ENCODE results near the gene SHQ1.
A peak's percentile ranks its signal among the peaks of the same experiment; 100 is the strongest.

The SHQ1 gene

GRCh38 chr3:72847282-72847681, 963 bp downstream of the SHQ1 start:
- DNase-seq: no peak

- no peak for DNase-seq
Observed at GRCh38 chr3:72846166-72846565, 2.1 kb downstream of the SHQ1 start.

- no peak for DNase-seq
Observed at GRCh38 chr3:72844436-72844993, 3.7 kb downstream of the SHQ1 start.

GRCh38 chr3:72839057-72839456, 9.2 kb downstream of the SHQ1 start:
- no peak for DNase-seq

- DNase-seq: no peak
Observed at GRCh38 chr3:72836923-72837322, 11.3 kb downstream of the SHQ1 start.

DNA sequence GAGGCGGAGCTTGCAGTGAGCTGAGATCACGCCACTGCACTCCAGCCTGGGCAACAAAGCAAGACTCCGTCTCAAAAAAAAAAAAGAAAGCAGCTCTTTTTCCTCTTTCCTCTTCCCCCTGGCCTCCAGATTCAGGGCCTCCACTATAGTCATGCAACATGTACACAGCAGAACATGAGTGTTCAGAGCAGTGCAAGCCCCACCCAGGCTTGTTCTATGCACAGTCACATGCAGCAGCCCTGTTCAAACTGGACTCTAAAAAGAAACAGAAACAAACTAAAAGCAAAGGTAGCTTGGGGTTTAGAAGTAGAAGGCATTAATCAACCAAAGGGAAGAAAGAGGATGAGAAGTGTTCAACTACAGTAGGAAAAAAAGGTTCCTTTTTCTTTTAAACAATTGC, 11.8 kb downstream of the SHQ1 start:
- DNase-seq: no peak

GRCh38 chr3:72830452-72831223, 17.6 kb downstream of the SHQ1 start:
- DNase-seq: no peak

DNA sequence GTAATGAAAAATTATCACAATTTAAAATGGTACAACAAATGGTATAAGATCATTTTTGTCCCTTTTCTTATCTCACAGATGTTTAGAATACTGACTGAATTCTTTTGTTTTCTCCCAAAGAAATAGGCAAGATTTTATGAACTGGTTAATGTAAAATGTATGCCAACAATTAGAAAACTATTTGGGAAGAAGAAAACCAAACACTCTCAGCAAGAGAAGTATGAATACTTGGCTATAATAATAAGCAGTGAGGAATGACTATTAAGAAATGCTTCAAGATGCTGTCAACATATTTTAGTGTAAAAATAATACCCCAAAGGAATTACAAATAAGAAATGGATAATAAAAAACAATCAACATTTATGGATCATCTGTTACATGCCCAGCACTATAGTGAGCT, 18.5 kb downstream of the SHQ1 start:
- DNase-seq: no peak

DNA sequence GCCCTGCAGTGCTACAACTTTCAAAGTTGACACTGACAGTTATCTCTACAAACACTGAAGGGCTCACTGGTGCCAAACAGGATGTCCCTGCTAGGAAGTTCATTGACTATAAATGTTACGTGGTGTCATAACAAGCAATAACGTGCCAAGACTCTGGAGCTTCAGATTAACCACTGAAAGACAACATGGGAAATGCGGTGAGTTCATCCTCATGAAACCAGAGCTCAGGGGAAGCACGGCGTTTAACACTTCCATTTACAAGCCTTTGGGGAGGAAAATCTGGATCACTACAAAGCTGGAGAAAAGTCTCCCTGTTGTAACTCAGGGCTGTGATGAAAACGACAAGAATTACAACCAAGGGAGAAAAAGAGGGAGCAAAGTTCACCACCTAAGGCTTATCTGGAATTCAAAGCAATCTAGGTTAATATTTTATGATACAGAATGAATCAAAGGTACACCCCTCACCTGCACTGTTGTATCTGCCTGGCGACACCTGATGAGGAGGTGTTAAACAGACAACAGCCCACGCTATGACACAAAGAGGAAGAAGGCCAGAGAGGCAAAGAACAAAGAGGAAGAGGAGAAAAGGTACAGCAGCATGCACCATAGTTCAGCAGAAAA, 27.0 kb downstream of the SHQ1 start:
- DNase-seq: peak; percentile 85 to 90

GRCh38 chr3:72820415-72820814, 27.8 kb downstream of the SHQ1 start:
- peak; percentile 40 to 49 for DNase-seq

- DNase-seq: no peak
Observed at GRCh38 chr3:72818905-72819304, 29.3 kb downstream of the SHQ1 start.

DNA sequence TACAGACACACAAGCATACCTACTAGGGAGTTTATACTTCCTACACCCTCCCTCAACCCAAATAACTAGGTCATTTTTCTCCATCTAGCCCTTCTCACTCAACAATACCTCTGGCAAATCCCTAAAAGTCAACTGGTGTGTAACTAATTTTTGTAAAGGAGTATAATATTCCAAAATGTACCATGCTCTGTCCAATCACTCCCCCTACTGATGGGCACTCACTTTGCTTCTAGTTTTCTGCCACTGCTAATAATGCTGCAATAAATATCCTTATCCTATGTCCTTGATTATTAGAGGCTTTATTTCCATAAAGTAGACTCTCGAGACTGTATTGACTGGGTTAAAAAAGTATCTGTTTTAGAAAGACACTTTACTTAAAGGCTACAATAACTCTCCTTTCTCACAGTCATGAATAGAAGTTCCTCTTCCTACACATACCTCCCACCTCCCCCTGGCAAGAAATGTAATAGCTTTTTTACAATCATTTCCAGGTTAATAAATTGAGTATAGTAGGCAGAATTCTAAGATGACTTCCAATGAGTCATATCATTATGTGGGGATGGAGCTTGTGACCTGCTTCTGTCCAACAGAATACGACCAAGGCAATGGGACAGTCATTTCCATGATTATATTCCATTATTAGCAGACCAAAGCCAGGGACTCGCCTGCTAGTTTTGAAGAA, 30.0 kb downstream of the SHQ1 start:
- DNase-seq: peak; percentile 49 to 51

DNA sequence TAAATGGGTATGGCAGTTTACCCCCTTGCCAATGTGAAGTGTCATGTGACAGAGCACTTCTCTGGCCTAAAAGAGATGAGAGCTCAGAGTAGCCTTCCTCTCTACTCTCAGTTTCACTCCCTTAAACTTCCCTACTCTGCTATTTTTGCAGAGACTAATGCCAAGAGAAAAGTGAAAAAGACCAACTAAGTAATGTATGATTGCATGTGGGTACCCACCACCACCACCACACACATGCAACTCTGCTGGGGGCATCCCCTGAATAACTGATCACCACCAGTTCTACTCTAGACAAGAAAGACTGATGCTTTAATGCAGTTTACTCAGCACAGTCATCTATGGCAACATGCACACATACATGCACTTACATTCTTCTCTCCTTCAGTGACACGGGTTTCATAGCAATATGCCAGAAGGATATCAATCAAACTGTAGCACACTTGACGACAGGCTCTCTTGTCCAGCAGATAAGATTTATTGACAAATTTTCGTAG, 31.3 kb downstream of the SHQ1 start:
- no peak for DNase-seq

- DNase-seq: no peak
Observed at GRCh38 chr3:72814308-72814707, 33.9 kb downstream of the SHQ1 start.

GRCh38 chr3:72812201-72812600, 36.0 kb downstream of the SHQ1 start:
- DNase-seq: no peak

- DNase-seq: no peak
Observed at GRCh38 chr3:72811571-72811970, 36.7 kb downstream of the SHQ1 start.

DNA sequence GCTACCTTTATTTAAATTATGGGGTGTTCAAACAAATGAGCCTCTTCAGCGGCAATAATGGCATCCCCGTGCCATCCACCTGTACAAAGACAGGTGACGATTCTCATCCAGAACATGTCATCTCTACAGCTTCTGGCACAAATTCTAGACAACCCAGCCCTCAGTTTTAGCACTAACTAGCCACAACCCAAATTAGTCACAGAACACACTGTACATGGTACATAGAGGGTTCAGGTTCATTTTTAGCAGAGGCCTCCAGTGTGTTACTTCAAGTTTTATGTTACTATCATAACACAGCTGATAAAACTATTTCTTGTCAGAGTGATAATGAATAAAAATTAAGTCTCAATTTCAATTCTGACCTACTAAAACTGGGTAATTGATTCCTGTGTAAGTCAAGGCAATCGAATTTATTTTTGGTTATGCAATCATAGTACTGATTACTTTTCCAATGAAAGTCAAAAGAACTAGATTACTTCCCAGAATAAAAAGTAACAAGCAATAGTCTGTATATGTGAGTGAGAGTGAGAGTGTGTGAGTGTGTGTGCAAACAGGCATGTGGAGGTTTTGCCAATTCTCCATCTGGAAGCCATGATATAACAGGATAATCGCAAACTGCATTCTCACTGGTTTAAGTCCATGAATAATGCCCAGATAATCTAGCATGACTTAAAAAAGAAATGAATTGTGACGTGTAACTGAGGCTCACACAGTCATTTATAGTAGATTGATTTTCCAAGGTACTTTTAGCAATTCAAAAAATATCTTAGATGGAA, 37.4 kb downstream of the SHQ1 start:
- no peak for DNase-seq

GRCh38 chr3:72810063-72810462, 38.2 kb downstream of the SHQ1 start:
- no peak for DNase-seq

DNA sequence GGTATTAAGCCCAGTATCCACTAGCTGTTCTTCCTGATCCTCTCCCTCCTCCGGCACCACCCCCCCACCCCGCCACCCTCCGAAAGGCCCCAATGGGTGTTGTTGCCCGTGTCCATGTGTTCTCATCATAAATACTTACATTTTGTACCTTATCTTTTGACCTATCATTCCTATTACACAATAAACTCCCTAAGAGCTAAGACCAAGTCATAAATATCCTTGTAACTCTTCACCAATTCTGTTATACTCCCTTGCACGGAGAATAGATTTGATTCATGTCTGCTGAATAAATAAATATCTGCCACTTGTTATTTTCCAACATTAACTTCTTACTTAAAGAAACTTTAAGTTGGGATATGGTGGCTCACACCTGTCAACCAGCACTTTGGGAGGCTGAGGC, 43.9 kb downstream of the SHQ1 start:
- DNase-seq: no peak

- DNase-seq: no peak
Observed at GRCh38 chr3:72803573-72803972, 44.7 kb downstream of the SHQ1 start.

DNA sequence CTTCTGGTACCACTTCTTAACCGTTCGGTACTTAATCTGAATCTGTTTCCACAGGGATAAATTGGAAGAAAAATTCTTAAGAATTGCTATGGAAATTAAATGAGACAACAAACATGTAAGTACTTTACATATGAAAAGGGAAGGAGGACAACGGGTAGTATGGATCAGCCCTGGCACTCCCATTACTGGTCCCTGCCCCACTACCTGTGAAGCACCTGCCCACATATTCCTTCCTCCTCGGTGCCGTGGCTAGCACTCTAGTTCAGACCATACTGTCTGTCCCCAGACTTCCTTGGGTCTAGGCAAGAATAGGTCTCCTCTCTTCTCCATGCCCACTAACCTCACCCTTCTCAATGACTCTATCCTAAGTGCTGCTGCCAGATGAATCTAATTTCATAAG, 46.2 kb downstream of the SHQ1 start:
- DNase-seq: no peak

DNA sequence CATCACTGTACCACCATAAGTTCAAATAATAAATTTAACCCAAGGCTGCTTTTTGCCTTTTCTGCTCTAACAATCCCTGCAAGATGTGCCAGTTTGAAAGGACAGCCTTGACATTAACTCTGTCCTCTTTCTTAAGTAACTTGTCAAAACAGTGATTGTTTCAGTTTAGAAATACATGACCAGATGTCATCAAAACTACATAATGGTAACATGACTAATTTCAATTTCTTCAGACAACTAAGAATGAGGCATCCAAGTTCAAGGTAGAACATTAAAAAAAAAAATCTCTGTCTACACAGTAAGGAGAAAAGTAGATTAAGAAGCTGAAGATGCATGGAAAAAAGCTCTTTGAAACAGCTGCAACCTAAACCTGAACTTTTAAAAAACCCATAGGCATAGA, 47.4 kb downstream of the SHQ1 start:
- DNase-seq: no peak
